ENCODE data around the gene ENDOG. TPM values are rescaled to one million over a fixed set of nuclear protein-coding genes. Genes with fewer than 3 reads are reported as not detected.
"Not testable (repeated sequence)": the region's sequence is repeated elsewhere in the genome, so short reads cannot be mapped to it uniquely, and the experiment has no call there.

The ENDOG gene
- total and polyA plus RNA-seq, 5 experiments from 2014 or later = 15.0 to 34.0 (median 16.3) TPM

DNA sequence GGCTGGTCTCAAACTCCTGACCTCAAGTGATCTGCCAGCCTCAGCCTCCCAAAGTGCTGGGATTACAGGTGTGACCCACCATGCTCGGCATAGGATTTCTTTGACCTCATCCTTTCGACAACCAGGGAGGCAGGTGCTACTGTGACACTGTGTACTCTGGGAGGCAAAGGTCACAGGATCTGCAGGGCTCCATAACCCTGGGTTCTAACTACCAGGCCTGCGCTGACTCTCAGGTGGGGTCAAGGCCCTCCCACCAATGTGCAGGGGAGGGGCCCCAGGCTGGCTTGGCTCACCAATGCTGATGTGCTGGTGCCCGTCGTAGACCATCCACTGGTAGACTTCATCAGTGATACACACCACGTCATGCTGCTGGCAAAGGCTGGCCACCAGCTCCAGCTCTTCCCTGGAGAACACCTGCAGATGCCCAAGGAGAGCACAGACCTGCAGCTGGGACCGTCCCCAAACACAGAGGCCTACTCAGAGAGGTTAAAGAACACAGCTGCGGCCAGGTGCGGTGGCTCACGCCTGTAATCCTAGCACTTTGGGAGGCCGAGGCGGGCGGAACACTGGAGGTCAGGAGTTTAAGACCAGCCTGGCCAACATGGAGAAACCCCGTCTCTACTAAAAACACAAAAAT is 18.3 kb downstream of the ENDOG start:
- DNase-seq = no peak
- no peak overlapping the region for H3K27ac Mint-ChIP-seq
- POLR2A ChIA-PET = interaction anchor here (0.6 kb wide), 1 partner anchor 112 kb away, joined by 7 read pairs; no protein-coding TSS in a partner anchor
- H3K36me3 Mint-ChIP-seq = peaks cover 0 to 27% (median 5%) of the 10 kb centered on the region in 3 donors
- no peak overlapping the region for H3K4me3 Mint-ChIP-seq
- H3K27me3 Mint-ChIP-seq = no peaks in the 10 kb centered on the region
- H3K9me3 Mint-ChIP-seq = no peaks in the 10 kb centered on the region
- H3K4me1 Mint-ChIP-seq = no peaks in the 10 kb centered on the region
- no peak for ATAC-seq

DNA sequence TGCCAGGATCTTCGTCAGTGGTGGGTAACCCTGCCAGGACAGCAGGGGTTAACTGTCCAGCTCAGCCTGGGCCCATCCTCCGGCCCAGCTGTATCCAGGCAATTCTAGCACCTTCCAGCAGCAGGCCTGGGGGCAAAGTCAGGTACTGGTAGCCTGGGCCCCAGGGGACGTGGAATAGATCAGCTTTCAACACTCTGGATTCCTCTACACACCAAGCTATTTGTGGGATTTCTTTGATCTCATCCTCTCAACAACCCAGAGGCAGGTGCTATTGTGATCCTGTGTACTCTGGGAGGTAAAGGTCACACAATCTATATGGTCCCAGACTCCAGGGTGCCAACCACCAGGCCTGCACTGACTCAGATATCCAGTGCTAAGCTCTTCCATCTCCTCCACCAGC is 20.0 kb downstream of the ENDOG start:
- Mint-ChIP-seq H3K27ac (peak overlapping the region in 1 of 10 donors; percentile 51), H3K27me3 (no peaks in the 10 kb centered on the region)

DNA sequence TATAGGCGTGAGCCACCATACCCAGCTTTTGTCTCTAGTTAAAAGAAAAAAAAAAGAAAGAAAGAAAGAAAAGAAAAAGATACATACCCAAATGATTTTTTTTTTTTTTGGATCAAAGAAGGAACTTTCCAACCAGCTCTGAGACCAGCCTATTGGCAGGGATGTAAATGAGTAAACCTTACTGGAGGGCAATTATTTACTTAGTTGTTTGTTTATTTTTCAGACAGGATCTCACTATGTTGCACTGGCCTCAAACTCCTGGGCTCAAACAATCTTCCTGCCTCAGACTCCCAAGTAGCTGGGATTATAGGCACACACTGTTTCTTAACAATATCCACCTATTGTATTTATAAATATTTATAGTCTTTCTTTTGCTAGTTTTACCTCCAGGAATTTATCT is 22.2 kb downstream of the ENDOG start:
- peaks cover 0 to 29% (median 6%) of the 10 kb centered on the region in 3 donors for H3K36me3 Mint-ChIP-seq
- DNase-seq (no peak), ATAC-seq (no peak)
- H3K27me3 Mint-ChIP-seq = no peaks in the 10 kb centered on the region
- H3K4me3 Mint-ChIP-seq = no peak overlapping the region
- POLR2A ChIA-PET = no interaction called here
- no peaks in the 10 kb centered on the region for H3K4me1 Mint-ChIP-seq
- no peaks in the 10 kb centered on the region for H3K9me3 Mint-ChIP-seq
- no peak overlapping the region for H3K27ac Mint-ChIP-seq

More for the DNA sequence above, 20.0 kb downstream of the ENDOG start:
- no peak for ATAC-seq
- POLR2A ChIA-PET = no interaction called here
- no peaks in the 10 kb centered on the region for H3K9me3 Mint-ChIP-seq
- H3K4me3 Mint-ChIP-seq = no peak overlapping the region
- no peaks in the 10 kb centered on the region for H3K4me1 Mint-ChIP-seq
- H3K36me3 Mint-ChIP-seq = peaks cover 0 to 35% (median 8%) of the 10 kb centered on the region in 3 donors
- DNase-seq = no peak

DNA sequence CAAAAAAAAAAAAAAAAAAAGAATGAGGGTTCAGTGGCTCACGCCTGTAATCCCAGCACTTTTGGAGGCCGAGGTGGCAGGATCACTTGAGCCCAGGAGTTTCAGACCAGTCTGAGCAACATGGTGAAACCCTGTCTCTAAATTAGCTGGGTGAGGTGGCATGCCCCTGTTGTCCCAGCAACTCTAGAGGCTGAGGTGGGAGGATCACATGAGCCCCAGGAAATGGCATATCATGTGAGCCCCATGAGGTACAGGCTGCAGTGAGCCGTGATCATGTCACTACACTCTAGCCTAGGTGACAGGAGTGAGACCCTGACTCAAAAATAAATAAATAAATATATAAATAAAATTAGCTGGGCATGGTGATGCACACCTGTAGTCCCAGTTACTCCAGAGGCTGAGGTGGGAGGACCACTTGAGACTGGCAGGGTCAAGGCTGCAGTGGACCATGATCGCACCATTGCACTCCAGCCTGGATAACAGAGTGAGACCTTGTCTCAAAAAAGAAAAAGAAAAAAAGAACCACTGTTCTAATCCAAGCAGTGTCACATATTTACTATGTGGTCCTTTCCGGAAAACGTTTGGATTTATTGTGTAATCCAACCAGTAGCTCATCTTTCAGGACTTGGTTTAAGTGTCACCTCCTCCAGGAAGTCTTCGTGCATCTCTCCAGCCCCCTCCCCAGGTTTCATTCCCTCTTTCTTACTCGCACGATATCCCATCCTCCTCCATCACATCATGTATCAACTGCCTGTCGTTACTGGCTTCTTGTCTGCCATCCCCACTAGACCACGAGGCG is 23.6 kb downstream of the ENDOG start:
- no peaks in the 10 kb centered on the region for H3K4me1 Mint-ChIP-seq
- DNase-seq (no peak), ATAC-seq (no peak)
- H3K27me3 Mint-ChIP-seq = no peaks in the 10 kb centered on the region
- no peak overlapping the region for H3K27ac Mint-ChIP-seq
- POLR2A ChIA-PET = no interaction called here
- H3K4me3 Mint-ChIP-seq = no peak overlapping the region
- no peaks in the 10 kb centered on the region for H3K9me3 Mint-ChIP-seq
- H3K36me3 Mint-ChIP-seq = peaks cover 0 to 29% (median 6%) of the 10 kb centered on the region in 3 donors

DNA sequence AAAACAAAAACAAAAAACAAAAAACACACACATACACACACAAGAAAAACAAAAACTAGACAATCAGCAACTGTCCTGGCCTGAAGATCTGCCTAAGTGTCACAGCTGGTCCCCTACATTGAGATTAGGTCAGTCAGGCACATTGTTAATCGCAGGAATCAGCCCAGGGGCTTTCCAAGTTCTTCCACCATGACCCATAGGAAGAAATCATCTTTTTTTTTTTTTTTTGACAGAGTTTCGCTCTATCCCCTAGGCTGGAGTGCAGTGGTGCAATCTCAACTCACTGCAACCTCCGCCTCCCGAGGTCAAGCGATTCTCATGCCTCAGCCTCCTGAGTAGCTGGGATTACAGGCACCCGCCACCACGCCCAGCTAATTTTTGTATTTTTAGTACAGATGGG is 24.9 kb downstream of the ENDOG start:
- H3K9me3 Mint-ChIP-seq, H3K27me3 Mint-ChIP-seq, H3K27ac Mint-ChIP-seq: not testable (repeated sequence)

DNA sequence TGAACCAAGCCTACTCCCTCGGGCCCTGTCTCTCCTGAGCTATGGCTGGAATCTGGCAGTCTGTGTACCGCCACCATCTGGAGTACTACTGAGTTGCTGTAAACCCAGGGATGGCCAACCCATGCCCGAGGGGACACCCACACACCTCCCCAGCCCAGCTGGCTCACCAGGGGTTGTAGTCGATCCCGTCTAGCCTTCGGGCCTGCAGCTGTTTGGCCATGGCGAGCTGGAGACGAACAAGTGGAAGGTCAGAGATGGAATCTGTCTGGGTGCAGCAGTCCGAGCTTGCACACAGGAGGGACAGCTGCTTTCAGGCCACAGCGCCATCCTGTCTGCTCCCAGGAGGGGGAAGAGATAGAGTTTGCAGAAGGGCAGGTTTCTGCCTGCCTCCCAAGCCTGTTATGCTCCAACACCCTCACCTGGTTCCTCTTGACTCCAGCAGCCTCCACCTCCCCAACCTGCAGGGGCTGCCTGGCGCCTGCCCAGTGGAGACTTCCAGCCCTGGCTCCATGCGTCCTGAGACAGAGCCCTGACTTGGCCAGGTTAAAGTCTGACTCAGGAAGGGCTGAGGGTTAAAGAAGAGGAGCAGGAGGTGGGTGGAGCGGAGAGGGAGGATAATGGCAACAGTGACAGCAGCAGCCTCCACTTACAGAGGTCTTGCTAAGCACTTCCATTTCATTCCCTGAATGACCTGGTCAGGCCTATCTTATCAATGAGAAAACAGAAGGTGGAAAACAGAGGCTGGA is 27.1 kb downstream of the ENDOG start:
- DNase-seq (no peak), ATAC-seq (no peak)
- POLR2A ChIA-PET = interaction anchor here (0.6 kb wide), 1 partner anchor 337 kb away, joined by 3 read pairs; no protein-coding TSS in a partner anchor
- no peaks in the 10 kb centered on the region for H3K27me3 Mint-ChIP-seq
- no peak overlapping the region for H3K4me3 Mint-ChIP-seq
- peaks cover 0 to 17% (median 10%) of the 10 kb centered on the region in 3 donors for H3K36me3 Mint-ChIP-seq
- H3K4me1 Mint-ChIP-seq = no peaks in the 10 kb centered on the region
- H3K27ac Mint-ChIP-seq = peak overlapping the region in 1 of 10 donors; percentile 41
- H3K9me3 Mint-ChIP-seq = peaks cover 0 to 5% (median under 1%) of the 10 kb centered on the region in 9 donors

More for the DNA sequence above, 24.9 kb downstream of the ENDOG start:
- H3K36me3 Mint-ChIP-seq = peaks cover 0 to 24% (median 6%) of the 10 kb centered on the region in 3 donors
- DNase-seq, H3K4me1 Mint-ChIP-seq, ATAC-seq, H3K4me3 Mint-ChIP-seq, POLR2A ChIA-PET: not testable (repeated sequence)

DNA sequence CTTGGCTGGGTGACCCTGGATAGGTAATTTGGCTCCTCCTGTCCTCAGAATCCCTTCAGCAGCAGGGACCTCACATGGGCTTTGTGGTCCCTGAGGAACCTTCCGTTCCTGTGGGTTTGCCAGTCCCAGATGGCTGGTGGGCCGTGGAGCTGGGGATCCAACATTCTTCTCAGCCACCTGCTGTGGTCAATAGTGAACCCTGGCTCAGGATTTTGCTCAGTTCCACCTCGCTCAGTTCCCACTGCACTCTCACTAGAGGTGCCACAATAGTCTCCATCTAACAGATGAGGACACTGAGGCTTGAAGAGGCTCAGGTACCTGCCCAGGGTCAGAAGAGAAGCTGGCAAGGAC is 28.4 kb downstream of the ENDOG start:
- ATAC-seq (no peak), DNase-seq (no peak)
- POLR2A ChIA-PET = no interaction called here
- peaks cover 12 to 21% (median 19%) of the 10 kb centered on the region in 3 donors for H3K36me3 Mint-ChIP-seq
- H3K27me3 Mint-ChIP-seq = no peaks in the 10 kb centered on the region
- peaks cover 6 to 17% (median 13%) of the 10 kb centered on the region in 9 donors for H3K9me3 Mint-ChIP-seq
- no peaks in the 10 kb centered on the region for H3K4me1 Mint-ChIP-seq
- no peak overlapping the region for H3K4me3 Mint-ChIP-seq
- no peak overlapping the region for H3K27ac Mint-ChIP-seq

DNA sequence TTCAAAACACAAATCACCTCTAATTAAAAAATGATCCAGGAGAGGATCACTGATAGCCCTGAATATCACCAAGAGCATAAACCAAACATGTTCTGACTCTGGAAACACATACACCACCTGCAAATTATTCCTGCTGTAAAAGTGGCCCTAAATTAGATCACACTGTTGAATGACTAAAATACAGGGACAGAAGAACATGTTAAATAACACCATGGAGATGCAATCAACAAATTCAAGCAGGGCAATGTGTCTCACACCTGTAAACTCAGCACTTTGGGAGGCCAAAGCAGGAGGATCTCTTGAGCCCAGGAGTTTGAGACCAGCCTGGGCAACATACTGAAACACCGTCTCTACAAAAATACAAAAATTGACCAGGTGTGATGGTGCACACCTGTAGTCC is 29.5 kb downstream of the ENDOG start:
- Mint-ChIP-seq H3K27ac (peak overlapping the region in 1 of 10 donors; percentile 21), H3K27me3 (no peaks in the 10 kb centered on the region), H3K4me1 (no peaks in the 10 kb centered on the region), H3K9me3 (peaks cover 6 to 17% (median 13%) of the 10 kb centered on the region in 9 donors), H3K4me3 (no peak overlapping the region), H3K36me3 (peaks cover 12 to 16% (median 16%) of the 10 kb centered on the region in 3 donors)
- DNase-seq = no peak
- POLR2A ChIA-PET = no interaction called here
- no peak for ATAC-seq

DNA sequence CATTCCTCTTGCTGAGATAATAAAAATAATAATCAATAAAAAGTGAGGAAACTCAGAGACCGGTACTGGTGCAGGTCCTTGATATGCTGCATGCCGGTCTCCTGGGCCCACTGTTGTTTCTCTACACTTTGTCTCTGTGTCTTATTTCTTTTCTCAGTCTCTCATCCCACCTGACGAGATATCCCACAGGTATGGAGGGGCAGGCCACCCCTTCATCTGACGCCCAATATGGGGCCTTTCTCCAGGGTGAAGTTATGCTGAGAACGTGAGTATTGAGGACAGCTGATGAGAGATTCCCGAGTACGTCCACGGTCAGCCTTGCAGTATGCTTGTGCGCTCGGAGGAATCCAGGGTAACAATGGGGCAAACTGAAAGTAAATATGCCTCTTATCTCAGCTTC is 32.7 kb downstream of the ENDOG start:
- peaks cover 12 to 16% (median 12%) of the 10 kb centered on the region in 3 donors for H3K36me3 Mint-ChIP-seq
- H3K27ac Mint-ChIP-seq, DNase-seq, H3K4me3 Mint-ChIP-seq, POLR2A ChIA-PET, ATAC-seq, H3K27me3 Mint-ChIP-seq, H3K4me1 Mint-ChIP-seq: not testable (repeated sequence)
- H3K9me3 Mint-ChIP-seq = peaks cover 6 to 17% (median 13%) of the 10 kb centered on the region in 9 donors

DNA sequence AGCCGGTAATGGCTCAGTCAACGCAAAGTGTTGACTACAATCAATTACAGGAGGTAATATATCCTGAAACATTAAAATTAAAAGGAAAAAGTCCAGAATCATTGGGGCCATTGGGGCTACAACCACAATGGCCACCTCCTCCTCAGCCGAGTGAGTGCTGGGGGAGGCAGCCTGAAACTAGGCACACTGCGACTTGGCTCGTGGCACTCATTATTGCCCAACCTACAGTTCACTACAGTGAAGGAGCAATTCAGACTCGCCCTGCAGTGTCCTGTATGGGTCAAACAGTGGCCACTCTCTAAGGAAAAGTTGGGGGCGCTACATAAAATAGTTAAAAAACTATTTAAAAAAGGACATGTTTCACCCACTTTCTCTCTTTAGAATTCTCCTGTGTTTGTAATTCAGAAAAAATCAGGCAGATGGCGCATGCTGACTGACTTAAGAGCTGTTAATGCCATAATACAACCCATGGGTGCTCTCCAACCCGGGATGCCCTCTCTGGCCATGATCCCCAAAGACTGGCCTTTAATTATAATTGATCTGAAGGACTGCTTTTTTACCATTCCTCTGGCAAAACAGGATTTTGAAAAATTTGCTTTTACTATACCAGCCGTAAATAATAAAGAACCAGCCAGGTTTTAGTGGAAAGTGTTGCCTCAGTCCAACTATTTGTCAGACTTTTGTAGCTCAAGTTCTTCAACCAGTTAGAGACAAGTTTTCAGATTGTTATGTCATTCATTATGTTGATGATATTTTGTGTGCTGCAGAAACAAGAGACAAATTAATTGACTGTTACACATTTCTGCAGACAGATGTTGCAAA is 33.7 kb downstream of the ENDOG start:
- peaks cover 12 to 16% (median 12%) of the 10 kb centered on the region in 3 donors for H3K36me3 Mint-ChIP-seq
- peaks cover 6 to 17% (median 13%) of the 10 kb centered on the region in 9 donors for H3K9me3 Mint-ChIP-seq
- H3K4me3 Mint-ChIP-seq, H3K27me3 Mint-ChIP-seq, POLR2A ChIA-PET, ATAC-seq, H3K4me1 Mint-ChIP-seq, H3K27ac Mint-ChIP-seq: not testable (repeated sequence)
- DNase-seq = peak in 2 of 10 donors; percentile 9 to 14

DNA sequence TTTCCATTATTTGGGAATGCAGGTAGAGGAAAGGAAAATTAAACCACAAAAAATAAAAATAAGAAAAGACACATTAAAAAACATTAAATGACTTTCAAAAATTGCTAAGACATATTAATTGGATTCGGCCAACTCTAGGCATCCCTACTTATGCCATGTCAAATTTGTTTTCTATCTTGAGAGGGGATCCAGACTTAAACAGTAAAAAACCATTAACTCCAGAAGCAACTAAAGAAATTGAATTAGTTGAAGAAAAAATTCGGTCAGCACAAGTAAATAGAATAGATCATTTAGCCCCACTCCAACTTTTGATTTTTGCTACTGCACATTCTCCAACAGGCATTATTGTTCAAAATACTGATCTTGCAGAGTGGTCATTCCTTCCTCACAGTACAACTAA is 34.3 kb downstream of the ENDOG start:
- ATAC-seq, H3K4me3 Mint-ChIP-seq, POLR2A ChIA-PET, H3K27me3 Mint-ChIP-seq, DNase-seq, H3K4me1 Mint-ChIP-seq, H3K27ac Mint-ChIP-seq: not testable (repeated sequence)
- Mint-ChIP-seq H3K36me3 (peaks cover 12 to 16% (median 16%) of the 10 kb centered on the region in 3 donors), H3K9me3 (peaks cover 6 to 17% (median 13%) of the 10 kb centered on the region in 9 donors)

DNA sequence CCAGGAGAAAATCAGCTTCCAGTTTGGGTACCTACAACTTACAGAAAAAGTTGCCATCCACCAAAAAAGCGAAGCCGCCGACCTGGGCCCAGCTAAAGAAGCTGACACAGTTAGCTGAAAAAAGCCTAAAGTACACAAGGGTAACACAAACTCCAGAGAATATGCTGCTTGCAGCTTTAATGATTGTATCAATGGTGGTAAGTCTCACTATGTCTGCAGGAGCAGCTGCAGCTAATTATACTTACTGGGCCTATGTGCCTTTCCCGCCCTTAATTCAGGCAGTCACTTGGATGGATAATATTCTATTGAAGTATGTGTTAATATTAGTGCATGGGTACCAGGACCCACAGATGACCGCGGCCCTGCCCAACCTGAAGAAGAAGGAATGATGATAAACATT is 36.2 kb downstream of the ENDOG start:
- POLR2A ChIA-PET, DNase-seq, H3K27ac Mint-ChIP-seq, H3K27me3 Mint-ChIP-seq, ATAC-seq, H3K4me1 Mint-ChIP-seq, H3K4me3 Mint-ChIP-seq: not testable (repeated sequence)
- H3K36me3 Mint-ChIP-seq = peaks cover 12 to 20% (median 16%) of the 10 kb centered on the region in 3 donors
- H3K9me3 Mint-ChIP-seq = peaks cover 6 to 17% (median 13%) of the 10 kb centered on the region in 9 donors
